Upper lobe of right lung (tissue), 1 donor: ENCODE measurements around the gene AURKA. TPM values are rescaled to one million over a fixed set of nuclear protein-coding genes. Genes with fewer than 3 reads are reported as not detected.

ENCODE experiments used
- ATAC-seq: fragments of 200-7000 bp; cut with Tn5 transposase; one replicate; pipeline ENCODE4 v1.9.1; 2020; ENCODE audit warnings: mild to moderate bottlenecking, moderate library complexity
- DNase-seq: peaks from one replicate; pipeline ENCODE4 v3.0.0-alpha.2; 2020
- H3K27ac ChIP-seq: fragments of 200-600 bp; one replicate; pipeline ENCODE4 v1.8.0; 2022
- H3K27me3 ChIP-seq: fragments of 200-600 bp; one replicate; pipeline ENCODE4 v1.8.0; 2022; ENCODE audit warnings: mild to moderate bottlenecking
- H3K36me3 ChIP-seq: fragments of 200-600 bp; one replicate; pipeline ENCODE4 v1.8.0; 2022
- H3K4me1 ChIP-seq: fragments of 200-600 bp; one replicate; pipeline ENCODE4 v1.8.0; 2022
- H3K4me3 ChIP-seq: fragments of 200-600 bp; one replicate; pipeline ENCODE4 v1.8.0; 2022; ENCODE audit warnings: mild to moderate bottlenecking
- H3K9me3 ChIP-seq: fragments of 200-600 bp; one replicate; pipeline ENCODE4 v1.8.0; 2022
- CTCF ChIP-seq: fragments of 200-600 bp; IDR thresholded peaks from one replicate; pipeline ENCODE4 v1.8.0; 2022; ENCODE audit warnings: antibody characterized with exemption
- intact Hi-C: fragments of 100-400 bp; cut with DNase I; formaldehyde crosslinking; loops from one replicate; pipeline ENCODE4 v1.11.0; 2022
- total RNA-seq: library from RNA; stranded (reverse); fragmentation: NEBNext Ultra II Directional; extraction: Animal tissue kit (Norgen Biotek cat#: 25700); gene quantifications from one replicate; pipeline ENCODE4 v1.2.1, GENCODE V29; 2021
- donor health status: DM: no; HTN: yes; CAD: no; lungs with severe emphysema.

Gene AURKA
- total RNA-seq, 1 donor from 2014 or later = 1.5 TPM

DNA sequence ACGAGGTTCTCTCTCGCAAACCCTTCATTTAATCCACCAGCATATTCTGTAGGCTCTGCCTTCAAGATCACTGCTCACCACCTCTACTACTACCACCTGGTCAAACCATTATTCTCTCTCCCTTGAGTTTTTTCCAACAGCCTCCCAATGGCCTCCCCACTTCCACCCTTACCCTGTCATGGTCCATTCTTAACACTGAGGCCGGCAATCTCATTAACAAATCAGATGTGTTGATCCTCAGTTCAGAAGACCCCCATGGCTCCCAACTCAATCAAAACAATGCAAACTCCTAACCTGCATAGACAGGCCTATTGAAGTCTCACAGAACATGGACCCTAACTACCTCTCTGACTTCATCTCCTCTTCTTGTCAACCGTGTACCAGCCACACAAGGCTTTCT is 2.2 kb downstream of the AURKA start:
- intact Hi-C loops = no loop called here
- H3K9me3 ChIP-seq = no peaks in the 10 kb centered on the region
- DNase-seq = no peak
- no peak overlapping the region for H3K27ac ChIP-seq
- H3K27me3 ChIP-seq = no peaks in the 10 kb centered on the region
- no peak for TF ChIP-seq CTCF
- H3K36me3 ChIP-seq = no peaks in the 10 kb centered on the region
- H3K4me1 ChIP-seq = peaks cover 18% of the 10 kb centered on the region
- no peak overlapping the region for H3K4me3 ChIP-seq
- ATAC-seq = no peak

GRCh38 chr20:56388882-56389281 is 3.1 kb downstream of the AURKA start:
- H3K4me3 ChIP-seq = no peak overlapping the region
- H3K9me3 ChIP-seq = no peaks in the 10 kb centered on the region
- H3K36me3 ChIP-seq = no peaks in the 10 kb centered on the region
- H3K27ac ChIP-seq = no peak overlapping the region
- TF ChIP-seq CTCF = no peak
- intact Hi-C loops = no loop called here
- no peak for ATAC-seq
- H3K4me1 ChIP-seq = peaks cover 14% of the 10 kb centered on the region
- no peak for DNase-seq
- no peaks in the 10 kb centered on the region for H3K27me3 ChIP-seq

DNA sequence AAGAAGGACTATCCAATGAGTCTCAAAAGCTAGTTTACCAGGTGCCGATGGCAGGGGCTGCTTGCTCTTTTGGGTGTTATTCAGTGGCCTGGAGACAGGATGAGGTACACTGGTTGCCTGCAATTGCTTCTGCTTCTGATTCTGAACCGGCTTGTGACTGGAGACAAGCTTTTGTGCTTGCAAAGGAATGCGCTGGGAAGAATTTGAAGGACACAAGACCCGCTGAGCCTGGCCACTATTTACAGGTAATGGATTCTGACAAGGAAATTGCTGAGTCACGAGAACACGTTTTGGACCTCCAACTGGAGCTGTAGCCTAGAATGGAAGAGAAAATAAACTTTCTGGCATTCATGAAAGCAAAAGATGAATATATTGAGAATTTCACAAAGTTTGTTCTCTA is 5.8 kb downstream of the AURKA start:
- TF ChIP-seq CTCF = no peak
- ATAC-seq (no peak), DNase-seq (no peak)
- no peak overlapping the region for H3K4me3 ChIP-seq
- intact Hi-C loops = no loop called here
- H3K36me3 ChIP-seq = no peaks in the 10 kb centered on the region
- no peaks in the 10 kb centered on the region for H3K9me3 ChIP-seq
- H3K4me1 ChIP-seq = peaks cover 3% of the 10 kb centered on the region
- H3K27ac ChIP-seq = no peak overlapping the region
- H3K27me3 ChIP-seq = no peaks in the 10 kb centered on the region

GRCh38 chr20:56385130-56385529 is 6.9 kb downstream of the AURKA start:
- no peak for TF ChIP-seq CTCF
- Histone ChIP-seq H3K4me1 (no peaks in the 10 kb centered on the region), H3K4me3 (no peak overlapping the region), H3K27me3 (no peaks in the 10 kb centered on the region), H3K27ac (no peak overlapping the region), H3K9me3 (no peaks in the 10 kb centered on the region), H3K36me3 (no peaks in the 10 kb centered on the region)
- peak; percentile 65 for ATAC-seq
- DNase-seq = no peak
- intact Hi-C loops = no loop called here

GRCh38 chr20:56383334-56383733 is 8.7 kb downstream of the AURKA start:
- intact Hi-C loops = no loop called here
- no peak for DNase-seq
- Histone ChIP-seq H3K27ac (no peak overlapping the region), H3K9me3 (no peaks in the 10 kb centered on the region), H3K4me3 (no peak overlapping the region), H3K4me1 (no peaks in the 10 kb centered on the region), H3K36me3 (no peaks in the 10 kb centered on the region), H3K27me3 (no peaks in the 10 kb centered on the region)
- TF ChIP-seq CTCF = no peak
- no peak for ATAC-seq

- Histone ChIP-seq H3K4me1 (no peaks in the 10 kb centered on the region), H3K4me3 (no peak overlapping the region), H3K36me3 (no peaks in the 10 kb centered on the region), H3K27me3 (no peaks in the 10 kb centered on the region), H3K27ac (no peak overlapping the region), H3K9me3 (no peaks in the 10 kb centered on the region)
- intact Hi-C loops = no loop called here
- no peak for TF ChIP-seq CTCF
- ATAC-seq (no peak), DNase-seq (no peak)
Observed at GRCh38 chr20:56382696-56383095, 9.3 kb downstream of the AURKA start.
